HG03196 (cell line): ENCODE data around the gene PDRG1.

Source experiments
- ATAC-seq: cut with Tn5 transposase; IDR thresholded peaks from one replicate; pipeline ENCODE4 v1.9.1; 2021; ENCODE audit not compliant: unreplicated experiment

Gene PDRG1

GRCh38 chr20:31967830-31968249, 16.0 kb upstream of the PDRG1 start, which contains the start of gene XKR7:
TSS of gene XKR7 (plus strand) at chr20:31968151. CDS start at chr20:31968176, 25 bp downstream.
- no peak for ATAC-seq

DNA sequence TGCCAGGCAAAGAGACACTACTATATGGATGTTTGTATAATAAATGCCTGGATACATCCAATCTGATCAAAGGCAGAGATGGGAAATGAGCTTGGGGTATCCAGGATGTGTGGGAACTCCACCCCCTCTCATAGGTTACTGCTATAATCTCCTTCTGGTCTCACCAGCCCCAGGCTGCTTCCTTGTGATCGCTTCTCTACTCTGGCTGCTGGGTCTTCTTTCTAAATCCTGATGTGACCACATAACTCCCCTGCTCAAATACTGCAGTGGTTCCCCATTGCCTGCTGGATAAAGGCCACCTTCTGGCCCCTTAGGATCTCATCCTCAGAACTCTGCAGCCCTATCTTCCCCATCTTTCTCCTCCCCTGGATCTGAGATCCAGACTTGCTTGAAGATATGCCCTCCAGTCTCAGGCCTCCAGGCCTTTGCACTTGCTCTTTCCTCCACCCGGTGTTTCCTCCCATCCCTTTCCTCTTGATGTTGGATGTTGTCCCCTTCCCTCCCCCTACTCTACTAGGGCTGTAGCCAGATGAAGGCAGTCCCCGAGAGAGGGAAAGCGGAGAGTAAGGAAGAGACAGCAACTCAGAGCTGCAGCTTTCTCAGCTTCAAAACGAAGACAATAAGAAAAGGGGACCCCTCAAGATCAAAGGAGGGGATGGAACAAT, 15.3 kb upstream of the PDRG1 start:
- ATAC-seq = no peak

DNA sequence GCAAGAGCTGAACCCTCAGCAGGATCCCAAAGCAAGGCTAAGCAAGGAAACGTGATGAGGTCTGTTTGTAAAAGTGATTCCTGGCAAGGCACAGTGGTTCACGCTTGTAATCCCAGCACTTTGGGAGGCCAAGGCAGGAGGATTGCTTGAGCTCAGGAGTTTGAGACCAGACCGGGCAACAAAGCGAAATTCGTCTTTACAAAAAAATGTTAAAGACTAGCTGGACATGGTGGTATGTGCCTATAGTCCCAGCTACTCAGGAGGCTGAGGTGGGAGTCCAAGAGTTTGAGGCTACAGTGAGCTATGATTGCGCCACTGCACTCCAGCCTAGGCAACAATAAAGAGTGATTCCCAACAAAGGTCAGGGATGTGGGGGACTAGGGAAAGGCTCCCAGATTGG, 12.0 kb upstream of the PDRG1 start:
- no peak for ATAC-seq

GRCh38 chr20:31962761-31963160, 10.9 kb upstream of the PDRG1 start:
- no peak for ATAC-seq

- ATAC-seq = no peak
These were observed 5.0 kb upstream of the PDRG1 start for GRCh38 chr20:31956556-31957526.

- ATAC-seq = no peak
These were observed 2.7 kb upstream of the PDRG1 start for GRCh38 chr20:31954500-31954899.

DNA sequence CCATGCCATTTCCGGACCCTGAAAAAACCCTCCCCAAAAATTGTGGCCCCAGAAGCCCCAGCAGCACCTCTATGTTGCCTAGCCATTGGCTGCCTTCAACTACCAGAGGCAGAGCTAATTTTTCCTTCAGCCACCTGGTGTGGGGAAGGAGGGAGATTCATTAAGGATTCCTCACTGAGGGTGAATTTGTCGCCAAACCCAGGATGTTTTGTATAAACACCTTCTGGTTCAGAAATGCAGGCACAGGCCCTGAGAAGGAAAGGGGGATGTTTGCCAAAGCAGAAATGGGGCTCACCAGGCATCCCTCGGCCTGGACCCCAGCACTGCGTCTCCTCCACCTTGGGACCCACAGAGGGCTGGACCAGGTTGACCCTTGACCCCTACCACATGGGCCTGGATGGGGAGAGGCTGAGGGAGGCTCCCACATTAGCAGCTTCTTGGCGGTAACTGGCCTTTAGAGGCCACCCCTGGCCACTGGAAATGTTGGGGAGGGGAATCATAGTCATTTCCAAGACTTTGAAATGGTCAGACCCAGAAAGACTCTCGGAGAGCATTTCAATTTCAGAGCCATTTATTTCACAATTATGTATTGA, 1.8 kb upstream of the PDRG1 start:
- ATAC-seq = no peak

- no peak for ATAC-seq
These were observed 680 bp downstream of the PDRG1 start for GRCh38 chr20:31951203-31951529.

DNA sequence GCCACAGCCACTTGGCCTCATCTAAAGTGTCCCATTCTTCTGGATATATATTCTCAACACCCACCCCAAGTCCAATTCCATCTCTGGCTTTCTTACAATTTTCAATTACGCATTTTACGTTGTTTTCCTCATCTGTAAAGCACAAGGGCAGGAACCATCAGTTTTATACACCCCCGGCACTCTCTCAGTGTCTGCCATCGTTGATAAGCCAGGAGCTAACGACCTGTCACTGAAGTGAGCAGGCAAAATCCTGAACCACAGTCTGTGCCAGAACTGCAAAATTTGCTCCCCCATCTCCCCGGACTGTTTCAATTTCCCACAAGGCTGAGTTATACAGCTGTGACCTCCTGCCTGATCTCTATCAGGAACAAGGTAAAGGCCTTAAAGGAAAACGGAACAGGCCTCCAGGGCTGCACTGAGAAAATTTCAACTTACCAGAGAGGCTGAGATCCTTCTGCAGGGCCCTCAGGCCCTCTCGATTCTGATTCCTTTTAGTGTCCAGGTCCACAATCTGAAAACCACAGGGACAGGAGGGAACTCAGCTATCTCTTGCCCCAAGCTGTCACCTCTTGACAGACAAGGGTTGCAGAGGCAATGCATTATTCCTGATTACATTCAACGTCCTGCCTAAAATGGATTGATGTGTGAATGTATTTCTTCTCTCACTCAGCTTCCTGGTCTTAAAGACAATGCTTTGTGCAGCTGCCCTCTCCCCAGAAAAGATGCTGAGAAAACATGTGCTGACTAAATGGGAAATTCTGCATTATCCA, 1.8 kb downstream of the PDRG1 start:
- no peak for ATAC-seq

GRCh38 chr20:31948008-31948407, 3.8 kb downstream of the PDRG1 start:
- no peak for ATAC-seq

DNA sequence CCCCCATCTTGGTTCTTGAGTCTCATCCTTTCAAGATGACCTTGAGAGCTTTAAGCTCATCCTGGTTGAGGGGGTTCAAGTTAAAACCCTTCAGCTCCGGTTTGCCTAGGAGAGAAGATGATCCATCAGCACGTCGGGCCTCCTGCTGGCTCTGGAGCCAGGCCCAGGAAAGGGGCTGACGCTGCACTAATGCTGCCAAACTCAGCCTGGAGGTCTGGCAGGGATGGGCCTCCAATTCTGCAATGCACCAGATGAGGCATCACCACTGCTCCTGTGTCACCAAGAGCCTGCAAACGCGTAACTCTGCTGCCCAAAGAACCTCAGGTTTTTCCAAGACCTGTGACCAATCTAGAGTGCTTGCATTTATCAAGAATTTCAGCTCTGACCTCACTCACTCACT, 6.1 kb downstream of the PDRG1 start:
- ATAC-seq = no peak

DNA sequence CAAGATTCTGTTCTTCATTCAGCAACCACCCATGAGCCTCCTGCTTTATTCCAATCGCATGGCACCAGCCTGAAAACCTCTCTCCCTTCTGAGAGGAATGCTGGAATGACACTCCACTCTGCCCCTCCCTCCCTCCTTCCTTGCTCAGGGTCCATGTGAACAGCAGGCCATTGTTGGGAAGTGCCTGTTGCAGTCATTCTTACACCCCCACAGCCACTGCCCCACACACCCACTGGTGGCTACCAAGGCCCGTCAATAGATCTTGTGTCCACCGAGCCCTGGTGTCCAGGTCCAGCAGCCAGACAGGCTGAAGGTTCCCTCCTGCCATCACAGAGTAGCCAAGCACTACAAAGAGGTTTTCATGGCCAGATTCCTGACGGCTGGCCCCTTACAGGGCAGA, 6.5 kb downstream of the PDRG1 start:
- ATAC-seq = no peak

- ATAC-seq = no peak
These were observed 8.8 kb downstream of the PDRG1 start for GRCh38 chr20:31943052-31943471.

DNA sequence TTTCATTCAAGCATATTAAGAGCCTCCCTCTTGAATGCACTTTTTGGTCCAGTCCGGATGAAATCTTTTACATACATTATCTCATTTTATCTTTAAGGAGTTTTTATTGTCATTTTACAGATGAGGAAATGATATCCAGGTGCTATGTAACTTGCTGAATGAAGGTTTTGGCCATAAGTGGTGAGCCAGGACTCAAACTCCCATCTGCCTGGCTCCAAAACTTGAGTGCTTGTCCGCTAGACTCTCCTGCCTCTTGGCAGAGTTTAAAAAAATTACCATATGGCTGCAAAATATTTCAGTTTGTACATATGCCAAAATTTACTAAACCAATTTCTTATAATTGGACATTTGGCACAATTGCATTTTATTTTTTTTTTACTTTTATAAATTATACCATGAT, 12.2 kb downstream of the PDRG1 start:
- no peak for ATAC-seq

DNA sequence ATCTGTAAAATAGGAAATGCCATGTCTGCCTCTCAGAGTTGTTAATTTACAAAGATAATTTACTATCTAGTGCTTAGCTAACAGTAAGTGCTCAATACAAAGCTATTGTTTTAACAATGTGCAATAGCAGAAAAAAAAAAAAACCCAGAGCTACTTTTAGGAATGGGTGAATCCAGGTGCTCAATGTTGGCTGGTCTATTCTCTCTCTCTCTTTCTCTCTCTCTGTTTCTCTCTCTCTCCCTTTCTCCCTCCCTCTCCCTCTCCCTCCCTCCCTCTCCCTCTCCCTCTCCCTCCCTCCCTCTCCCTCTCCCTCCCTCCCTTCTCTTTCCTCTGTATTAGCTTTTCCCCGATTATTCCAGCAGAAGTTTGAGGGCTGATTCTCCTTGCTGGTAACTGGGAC, 14.0 kb downstream of the PDRG1 start:
- ATAC-seq = no peak

DNA sequence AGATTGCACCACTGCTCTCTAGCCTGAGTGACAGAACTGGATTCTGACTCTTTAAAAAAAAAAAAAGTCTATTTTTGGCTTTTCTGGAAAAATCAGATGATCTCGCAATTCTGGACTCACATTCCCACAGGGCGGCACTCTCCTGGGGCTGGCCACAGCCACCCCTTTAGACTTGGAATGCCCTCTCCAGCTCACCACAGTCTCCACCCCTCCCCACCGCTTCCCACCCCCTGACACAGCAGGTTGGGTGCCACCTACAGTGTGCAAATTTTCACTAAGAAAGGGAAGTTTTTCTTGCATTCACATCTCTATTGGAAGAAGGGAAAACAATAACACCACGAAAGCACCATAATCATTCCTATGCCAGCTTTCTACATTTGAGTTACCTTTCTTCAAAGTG, 15.4 kb downstream of the PDRG1 start:
- no peak for ATAC-seq

DNA sequence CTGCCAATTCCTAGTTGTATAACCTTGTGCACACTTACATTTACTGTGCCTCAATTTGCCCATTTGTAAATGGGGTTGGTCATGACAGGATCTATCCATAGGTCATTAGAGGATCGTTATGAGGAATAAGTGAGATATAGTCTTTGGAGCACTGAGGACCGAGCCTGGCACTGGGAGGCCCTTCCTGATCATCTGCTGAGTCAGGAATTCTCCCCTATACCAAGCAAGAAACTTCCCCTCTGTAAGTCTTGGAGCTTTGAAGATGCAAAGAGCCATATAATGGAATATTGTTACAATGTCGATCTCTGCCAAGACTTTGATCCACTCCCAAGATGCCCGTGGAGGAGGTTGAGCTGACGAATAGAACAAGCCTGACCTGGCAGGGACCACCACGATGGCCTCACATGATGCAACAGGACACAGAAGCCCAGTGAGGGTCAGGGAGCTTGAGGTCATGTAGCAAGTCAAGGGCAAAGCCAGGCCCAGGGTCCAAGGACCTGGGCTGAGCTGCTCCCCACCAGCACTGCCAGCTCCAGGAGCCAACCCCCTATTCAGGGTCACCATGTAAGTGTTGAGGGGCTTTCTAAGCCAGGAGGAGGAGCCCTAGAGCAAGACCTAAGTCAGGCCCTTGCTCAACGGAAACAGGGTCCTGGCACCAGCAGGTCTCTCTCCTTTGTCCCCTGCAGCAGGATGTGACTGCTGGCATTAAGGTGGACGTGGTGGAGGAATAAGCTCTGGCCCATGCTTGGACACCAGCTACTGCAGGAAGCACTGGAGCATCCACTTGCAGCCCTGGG, 16.7 kb downstream of the PDRG1 start:
- no peak for ATAC-seq

- no peak for ATAC-seq
These were observed 17.4 kb downstream of the PDRG1 start for GRCh38 chr20:31934491-31934890.

GRCh38 chr20:31933698-31934097, 18.1 kb downstream of the PDRG1 start:
- no peak for ATAC-seq

DNA sequence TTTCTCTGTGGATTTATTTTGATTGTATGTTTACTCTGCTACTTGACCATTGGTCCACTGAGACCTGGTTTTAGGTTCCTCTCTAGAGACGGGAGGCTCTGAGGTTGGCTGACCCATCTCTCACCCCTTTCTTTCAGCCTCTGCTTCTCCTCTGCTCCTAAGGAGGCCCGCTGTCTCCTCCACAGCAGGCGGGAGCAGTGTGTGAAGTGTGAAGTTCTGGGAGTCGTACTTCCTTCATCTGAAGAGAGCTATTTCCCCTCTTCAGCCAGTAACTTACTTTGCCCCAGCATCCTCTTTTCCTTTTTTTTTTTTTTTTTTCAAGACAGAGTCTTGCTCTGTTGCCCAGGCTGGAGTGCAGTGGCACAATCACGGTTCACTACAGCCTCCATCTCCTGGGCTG, 21.1 kb downstream of the PDRG1 start:
- no peak for ATAC-seq
